C1 segment of cervical spinal cord (tissue), 14 donors: ENCODE results near the gene ANO9.
A peak's percentile ranks its signal among the peaks of the same experiment; 100 is the strongest.

ENCODE experiments used
- DNase-seq, 14 donors: peaks; one replicate each; lab custom pipeline; 2025; lab: John Stamatoyannopoulos, UW

The ANO9 gene, protein sequence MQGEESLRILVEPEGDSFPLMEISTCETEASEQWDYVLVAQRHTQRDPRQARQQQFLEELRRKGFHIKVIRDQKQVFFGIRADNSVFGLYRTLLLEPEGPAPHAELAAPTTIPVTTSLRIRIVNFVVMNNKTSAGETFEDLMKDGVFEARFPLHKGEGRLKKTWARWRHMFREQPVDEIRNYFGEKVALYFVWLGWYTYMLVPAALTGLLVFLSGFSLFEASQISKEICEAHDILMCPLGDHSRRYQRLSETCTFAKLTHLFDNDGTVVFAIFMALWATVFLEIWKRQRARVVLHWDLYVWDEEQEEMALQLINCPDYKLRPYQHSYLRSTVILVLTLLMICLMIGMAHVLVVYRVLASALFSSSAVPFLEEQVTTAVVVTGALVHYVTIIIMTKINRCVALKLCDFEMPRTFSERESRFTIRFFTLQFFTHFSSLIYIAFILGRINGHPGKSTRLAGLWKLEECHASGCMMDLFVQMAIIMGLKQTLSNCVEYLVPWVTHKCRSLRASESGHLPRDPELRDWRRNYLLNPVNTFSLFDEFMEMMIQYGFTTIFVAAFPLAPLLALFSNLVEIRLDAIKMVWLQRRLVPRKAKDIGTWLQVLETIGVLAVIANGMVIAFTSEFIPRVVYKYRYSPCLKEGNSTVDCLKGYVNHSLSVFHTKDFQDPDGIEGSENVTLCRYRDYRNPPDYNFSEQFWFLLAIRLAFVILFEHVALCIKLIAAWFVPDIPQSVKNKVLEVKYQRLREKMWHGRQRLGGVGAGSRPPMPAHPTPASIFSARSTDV

DNA sequence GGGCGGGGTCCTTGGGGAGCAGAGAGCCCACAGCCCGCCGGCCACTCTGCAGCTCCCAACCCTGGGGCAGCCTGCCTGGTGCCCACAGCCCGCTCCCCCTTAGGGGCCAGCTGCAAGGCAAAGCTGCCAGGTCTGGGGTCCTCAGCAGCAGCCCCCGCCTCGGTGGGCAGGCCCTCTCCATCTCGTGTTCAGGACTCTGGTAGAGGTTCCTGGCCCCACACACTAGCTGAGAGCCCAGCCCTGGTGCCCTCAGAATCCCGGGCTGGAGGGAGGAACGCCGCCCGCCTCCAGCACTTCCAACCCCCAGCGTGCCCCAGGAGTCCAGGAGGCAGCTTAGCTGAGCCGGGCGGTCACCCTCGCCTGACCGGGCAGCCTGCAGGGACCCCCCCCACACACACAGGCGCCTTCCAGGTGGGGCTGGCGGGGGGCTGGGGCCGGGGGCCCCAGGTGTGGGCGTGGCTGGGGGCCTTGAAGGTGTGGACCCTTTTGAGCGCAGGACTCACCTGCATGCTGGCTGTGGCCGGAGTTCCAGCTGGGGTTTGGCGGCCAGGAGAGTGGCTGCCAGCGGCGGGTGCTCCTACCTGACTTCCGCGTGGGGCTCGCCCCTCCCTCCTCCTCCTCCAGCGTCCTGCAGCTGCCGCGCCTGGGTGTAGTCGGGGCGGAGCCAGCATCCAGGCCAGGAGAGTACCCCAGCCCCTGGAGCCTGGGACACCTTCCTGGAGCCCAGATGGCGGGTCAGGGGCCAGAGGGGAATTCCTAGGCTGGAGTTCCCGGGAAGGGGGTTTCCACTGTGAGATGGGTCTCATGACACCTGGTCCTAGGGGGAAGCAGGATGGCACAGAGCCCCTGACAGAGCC lies at the start of gene ANO9:
TSS of gene ANO9 (minus strand) at position 594 of the 857 bp plus-strand sequence. CDS start at position 509, 85 bp downstream.
- DNase-seq = no peak

DNA sequence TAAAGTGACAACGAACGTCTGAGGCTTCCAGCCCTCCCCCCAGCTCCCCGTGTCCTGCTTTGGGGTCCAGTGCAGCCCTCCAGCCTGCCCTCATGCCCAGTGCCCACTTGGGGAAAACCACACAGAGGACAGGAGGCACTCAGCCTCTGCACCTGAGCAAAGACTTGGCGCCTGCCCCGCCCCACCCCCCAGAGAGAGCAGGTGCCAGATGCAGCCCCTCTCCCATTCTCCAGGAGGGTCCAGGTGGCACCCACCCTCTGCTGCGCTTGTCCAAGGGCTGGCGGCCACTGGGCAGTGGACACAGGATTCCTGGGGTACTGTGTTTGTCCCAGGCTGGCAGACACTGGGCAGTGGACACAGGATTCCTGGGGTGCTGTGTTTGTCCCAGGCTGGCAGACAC lies 49.5 kb upstream of the ANO9 start:
- no peak for DNase-seq

GRCh38 chr11:490930-491260 lies 49.1 kb upstream of the ANO9 start:
- DNase-seq = no peak

GRCh38 chr11:490186-490929 lies 48.5 kb upstream of the ANO9 start:
- no peak for DNase-seq

DNA sequence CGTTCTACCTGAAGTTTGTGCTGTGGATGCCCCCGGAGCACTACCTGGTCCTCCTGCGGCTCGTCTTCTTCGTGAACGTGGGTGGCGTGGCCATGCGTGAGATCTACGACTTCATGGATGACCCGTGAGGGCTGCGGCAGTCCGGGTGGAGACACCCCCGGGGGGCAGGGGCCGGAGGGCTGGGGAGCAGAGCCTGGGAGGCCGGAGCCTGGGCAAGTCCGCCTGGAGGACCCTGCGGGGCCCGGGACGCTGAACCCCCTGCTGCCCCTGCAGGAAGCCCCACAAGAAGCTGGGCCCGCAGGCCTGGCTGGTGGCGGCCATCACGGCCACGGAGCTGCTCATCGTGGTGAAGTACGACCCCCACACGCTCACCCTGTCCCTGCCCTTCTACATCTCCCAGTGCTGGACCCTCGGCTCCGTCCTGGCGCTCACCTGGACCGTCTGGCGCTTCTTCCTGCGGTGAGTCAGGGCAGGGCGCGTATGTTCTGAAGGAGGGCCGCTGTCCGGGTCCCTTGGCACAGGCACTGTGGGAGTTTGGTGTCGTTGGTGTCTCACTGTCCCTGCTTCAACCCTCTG lies 47.9 kb upstream of the ANO9 start:
- DNase-seq = no peak

DNA sequence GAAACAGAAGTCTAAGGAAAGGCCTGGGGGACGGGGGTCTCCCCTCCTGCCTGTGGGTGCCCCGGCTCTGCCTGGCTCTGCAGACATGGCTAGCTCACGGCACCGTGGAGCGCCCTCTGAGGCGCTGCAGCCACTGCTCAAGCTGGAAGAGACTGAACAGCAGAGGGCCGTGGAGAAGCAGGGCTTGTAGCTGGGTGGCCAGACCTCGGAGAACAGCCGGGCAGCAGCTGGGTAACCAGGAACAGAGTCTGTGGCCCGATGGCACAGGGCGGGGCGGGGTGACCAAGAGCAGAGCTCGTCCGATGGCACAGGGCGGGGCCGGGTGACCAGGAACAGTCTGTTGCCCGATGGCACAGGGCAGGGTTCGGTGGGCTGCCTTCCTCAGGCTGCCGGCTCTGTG lies 47.2 kb upstream of the ANO9 start:
- DNase-seq = no peak

DNA sequence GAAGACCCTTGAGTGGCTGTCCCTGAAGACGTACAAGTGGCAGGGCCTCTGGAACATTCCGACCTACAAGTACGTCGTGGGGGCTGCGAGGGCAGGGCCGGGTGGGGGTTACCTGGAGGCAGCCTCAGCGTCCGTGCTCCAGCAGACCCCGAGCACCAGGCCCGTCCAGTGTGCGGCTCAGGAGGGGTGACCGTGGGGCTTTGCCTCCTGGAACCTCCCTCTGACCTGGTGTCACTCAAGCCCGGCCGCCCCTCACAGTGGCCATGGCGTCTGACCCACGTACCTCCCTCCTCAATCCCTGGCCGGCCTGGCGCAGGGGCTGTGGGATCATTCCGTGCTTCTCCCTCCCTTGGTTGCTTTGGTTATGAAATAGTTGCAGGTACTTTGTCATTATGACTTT lies 46.8 kb upstream of the ANO9 start:
- no peak for DNase-seq

- no peak for DNase-seq
These were observed 46.3 kb upstream of the ANO9 start for GRCh38 chr11:488062-488461.

DNA sequence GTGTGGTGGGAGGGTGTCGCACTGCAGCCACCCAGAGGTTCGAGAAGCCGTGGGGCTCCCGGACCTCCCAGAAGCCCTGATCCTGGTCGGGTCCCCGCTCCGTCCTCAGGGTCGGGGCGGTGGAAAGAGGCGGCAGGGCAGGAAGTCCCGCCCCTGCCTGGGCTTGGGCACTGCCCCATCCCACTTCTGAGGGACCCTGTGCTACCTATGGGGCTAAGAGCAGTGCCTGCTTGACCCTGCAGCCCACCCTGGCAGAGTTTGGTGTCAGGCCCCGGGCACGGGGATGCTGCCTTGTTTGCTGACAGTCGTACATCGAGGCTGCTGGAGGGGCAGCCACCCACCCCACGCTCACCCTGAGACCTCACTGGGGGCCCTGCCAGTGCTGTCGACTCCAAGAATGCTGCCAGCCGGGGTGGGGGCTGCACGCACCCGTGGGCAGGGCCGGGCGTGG lies 45.8 kb upstream of the ANO9 start:
- DNase-seq = no peak

GRCh38 chr11:486189-486588 lies 44.4 kb upstream of the ANO9 start:
- no peak for DNase-seq

DNA sequence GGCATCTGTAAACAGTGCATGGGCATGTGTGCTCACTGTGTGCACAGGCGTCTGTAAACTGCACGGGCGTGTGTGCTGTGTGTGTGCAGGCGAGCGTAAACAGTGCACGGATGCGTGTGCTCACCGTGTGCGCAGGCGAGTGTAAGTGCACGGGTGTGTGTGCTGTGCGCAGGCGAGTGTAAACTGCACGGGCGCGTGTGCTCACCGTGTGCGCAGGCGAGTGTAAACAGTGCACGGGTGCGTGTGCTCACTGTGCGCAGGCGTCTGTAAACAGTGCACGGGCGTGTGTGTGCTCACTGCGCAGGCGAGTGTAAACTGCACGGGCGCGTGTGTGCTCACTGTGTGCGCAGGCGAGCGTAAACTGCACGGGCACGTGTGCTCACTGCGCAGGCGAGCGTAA lies 42.8 kb upstream of the ANO9 start:
- no peak for DNase-seq

- no peak for DNase-seq
These were observed 37.5 kb upstream of the ANO9 start for GRCh38 chr11:479311-479710.

GRCh38 chr11:477052-477715 lies 35.4 kb upstream of the ANO9 start:
- DNase-seq = peak in 2 of 14 donors; percentile 13 to 80

DNA sequence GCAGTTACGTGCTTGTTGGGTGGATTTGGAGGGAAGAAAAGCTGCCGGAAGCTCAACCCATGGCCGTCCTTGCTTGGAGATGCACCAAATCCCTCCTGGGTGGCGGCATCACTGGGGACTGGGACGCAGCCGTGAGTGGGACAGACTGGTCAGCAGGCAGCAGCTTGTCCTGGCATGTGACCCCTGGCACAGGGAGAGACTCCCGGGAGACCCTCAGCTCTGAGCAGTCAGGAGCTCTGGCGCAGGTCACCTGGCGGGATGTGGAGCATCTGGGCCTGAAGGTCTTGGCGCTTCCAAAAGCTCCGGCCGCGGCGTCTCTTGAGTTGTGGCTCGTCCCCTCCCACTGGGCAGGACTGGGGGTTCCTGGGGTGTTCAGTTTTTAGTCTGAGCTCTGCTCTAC lies 34.6 kb upstream of the ANO9 start:
- DNase-seq = peak in 1 of 14 donors; percentile 11

GRCh38 chr11:475941-476340 lies 34.1 kb upstream of the ANO9 start:
- no peak for DNase-seq

DNA sequence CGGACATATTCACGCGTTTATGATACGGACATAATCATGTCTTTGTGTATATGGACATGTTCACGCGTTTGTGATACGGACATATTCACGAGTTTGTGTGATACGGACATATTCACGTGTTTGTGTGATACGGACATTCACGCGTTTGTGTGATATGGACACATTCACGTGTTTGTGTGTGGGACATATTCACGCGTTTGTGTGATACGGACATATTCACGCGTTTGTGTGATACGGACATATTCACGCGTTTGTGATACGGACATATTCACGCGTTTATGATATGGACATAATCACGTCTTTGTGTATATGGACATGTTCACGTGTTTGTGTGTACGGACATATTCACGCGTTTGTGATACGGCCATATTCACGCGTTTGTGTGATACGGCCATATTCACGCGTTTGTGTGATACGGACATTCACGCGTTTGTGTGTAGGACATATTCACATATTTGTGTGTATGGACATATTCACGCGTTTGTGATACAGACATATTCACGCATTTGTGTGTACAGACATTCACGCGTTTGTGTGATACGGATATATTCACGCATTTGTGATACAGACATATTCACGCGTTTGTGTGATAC lies 33.2 kb upstream of the ANO9 start:
- DNase-seq = no peak

DNA sequence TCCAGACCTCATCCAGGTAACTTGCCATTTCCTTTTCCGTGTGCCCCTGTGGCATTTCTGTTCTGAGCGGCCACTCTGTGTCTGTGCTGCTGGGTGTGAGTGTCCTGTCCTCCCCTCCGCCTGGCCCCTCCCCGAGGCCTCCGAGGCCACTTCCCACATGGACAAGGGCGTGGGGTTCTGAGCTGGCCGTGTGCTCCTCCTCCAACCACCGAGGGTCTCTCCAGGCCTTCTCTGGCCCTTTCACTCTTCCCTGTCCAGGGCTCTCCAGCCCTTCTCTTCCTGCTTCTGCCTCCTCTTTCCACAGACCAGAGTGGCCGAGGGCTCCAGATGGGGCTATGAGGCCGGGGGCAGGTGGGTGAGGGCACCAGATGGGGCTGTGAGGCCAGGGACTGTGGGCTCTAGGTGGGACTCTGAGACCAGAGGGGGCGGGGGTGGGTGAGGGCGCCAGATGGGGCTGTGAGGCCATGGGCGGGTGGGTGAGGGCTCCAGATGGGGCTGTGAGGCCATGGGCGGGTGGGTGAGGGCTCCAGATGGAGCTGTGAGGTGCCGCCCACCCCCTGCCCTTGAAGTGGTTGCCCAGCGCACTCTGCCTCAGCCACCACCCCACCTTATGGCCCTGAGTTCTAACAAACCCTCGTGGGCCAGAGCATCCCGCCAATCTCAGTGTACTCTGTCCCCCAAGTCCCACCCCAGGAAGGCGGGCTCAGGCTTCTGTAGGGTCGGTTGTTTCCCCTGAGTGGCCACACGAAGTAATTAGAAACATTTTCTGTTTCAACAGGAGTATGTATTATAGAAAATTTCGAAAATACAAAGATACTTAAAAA lies 32.4 kb upstream of the ANO9 start:
- no peak for DNase-seq

- DNase-seq = no peak
These were observed 31.6 kb upstream of the ANO9 start for GRCh38 chr11:473415-473814.

DNA sequence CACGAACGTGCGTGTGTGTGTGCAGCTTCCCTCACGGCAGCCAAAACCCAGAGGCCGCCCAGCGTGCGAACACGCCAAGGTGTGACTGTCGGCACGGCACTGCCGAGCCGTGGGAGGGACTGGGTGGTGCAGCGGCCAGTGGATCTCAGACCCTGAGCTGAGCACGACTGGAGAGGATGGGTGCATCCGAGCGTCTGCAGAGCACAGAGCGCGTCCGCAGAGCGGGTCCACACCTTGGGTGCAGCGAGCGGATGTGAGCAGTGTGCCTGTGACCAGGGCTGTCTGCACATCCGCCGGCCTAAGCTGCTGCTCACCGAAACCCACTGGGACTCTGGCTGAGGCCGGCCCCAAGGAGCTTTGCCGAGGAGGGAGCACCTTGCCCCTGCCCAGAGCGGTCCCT lies 31.0 kb upstream of the ANO9 start:
- no peak for DNase-seq
